Measurements from ENCODE around the gene EPO.

EPO gene

GRCh38 chr7:100720279-100720670 lies at the start of gene EPO:
EPO (plus strand) TSS chr7:100720468; CDS start chr7:100720981, 513 bp downstream.
- DNase-seq: no peak

DNA sequence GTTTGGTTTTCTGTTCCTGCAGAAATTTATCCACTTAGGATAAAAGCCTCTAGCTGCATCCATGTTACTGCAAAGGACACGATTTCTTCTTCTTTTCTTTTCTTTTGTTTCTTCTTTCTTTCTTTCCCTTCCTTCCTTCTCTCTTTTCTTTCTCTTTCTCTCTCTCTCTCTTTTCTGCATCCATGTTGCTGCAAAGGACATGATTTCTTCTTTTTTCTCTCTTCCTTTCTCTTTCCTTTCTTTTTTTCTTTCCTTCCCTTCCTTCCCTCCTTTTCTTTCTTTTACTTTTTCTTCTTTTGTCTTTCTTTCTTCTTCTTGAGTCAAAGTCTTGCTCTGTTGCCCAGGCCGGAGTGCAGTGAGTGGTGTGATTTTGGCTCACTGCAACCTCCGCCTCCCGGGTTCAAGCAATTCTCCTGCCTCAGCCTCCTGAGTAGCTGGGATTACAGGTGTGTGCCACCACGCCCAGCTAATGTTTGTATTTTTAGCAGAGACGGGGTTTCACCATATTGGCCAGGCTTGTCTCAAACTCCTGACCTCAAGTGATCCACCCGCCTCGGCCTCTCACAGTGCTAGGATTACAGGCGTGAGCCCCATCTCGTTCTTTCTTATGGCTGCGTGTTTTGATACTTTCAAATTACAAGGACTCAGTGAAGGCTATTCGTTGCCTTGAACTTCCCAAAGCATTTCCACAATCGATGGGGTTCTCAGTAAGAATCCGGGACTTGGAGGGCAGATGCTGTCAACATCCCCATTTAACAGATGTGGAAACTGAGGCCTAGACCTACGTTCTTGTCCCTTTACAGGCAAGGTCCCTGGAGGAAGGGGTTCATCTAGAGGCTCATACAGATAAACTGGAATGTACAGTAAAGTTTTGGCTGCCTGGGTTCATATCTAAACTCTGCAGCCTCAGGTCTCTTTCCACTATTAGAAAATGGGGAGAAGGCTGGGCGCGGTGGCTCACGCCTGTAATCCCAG lies 48.6 kb upstream of the EPO start:
- no peak for DNase-seq

- DNase-seq: peak; percentile 97
Measured at GRCh38 chr7:100673302-100673941, 46.8 kb upstream of the EPO start, which contains the start of gene GNB2. GNB2 (plus strand) TSS chr7:100673740; CDS start chr7:100676266, 2,526 bp downstream.

DNA sequence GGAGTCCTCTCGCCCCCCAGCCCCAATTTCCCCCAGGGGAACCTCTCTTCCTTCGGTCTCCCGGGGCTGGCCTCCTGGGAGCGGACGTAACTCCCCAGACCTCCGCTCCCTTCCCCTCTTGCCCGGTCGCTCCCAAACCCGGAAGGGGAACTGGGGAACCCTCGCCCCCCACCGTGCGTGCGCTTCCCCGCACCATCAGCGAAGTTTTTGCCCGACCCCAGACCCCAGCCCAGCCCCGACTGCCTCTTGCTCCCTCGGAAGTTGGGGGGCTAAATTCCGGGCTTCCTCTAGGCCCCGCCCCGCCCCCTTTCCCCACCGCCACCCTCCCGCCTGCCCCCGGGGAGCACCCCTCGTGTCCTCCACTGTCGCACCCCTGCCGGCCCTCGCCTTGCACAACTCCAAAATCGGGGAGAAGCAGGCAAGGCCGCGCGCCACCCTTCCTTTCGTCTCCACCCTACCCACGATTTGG lies 46.3 kb upstream of the EPO start:
- DNase-seq: peak; percentile 47

GRCh38 chr7:100674411-100675104 lies 45.7 kb upstream of the EPO start:
- no peak for DNase-seq

- peak; percentile 12 for DNase-seq
Measured at GRCh38 chr7:100675105-100675451, 45.2 kb upstream of the EPO start.

DNA sequence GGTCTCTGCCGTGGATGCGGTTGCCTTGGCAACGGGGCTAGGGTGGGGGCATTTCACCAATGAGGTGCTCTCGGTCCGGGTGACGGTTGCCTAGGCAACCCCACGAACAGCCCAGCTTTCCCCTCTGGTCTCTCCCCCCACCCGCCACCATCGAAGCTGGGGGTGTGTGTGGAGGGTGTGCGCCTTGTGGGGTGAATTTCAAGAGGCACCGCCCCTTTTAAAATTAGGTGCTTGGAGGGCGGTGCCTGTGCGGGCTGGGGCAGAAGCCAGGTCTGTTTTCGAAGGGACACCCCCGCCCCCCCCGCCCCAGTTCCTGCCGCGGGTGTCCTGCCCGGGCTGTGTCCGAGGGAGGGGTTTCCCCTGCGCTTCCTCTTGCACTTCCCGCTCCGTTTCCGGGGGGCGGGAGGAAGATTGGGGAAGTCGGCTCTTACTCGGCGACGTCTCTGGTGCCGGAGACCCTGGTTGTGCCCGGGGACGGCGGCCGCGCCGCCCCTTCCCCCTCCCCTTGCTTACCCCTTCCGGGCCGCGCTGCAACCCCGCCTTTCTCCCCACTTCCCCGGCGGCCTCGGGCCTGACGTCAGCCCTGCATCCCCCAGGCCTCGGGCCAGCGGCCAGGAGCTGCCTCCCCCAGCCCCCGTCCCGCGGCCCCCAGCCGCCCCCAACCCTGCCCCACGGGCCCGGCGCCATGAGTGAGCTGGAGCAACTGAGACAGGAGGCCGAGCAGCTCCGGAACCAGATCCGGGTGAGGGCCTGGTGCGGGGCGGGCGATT lies 44.5 kb upstream of the EPO start:
- DNase-seq: peak; percentile 50

GRCh38 chr7:100676501-100677306 lies 43.6 kb upstream of the EPO start:
- no peak for DNase-seq

- no peak for DNase-seq
Measured at GRCh38 chr7:100677308-100678267, 42.7 kb upstream of the EPO start.

- no peak for DNase-seq
Measured at GRCh38 chr7:100678291-100678984, 41.8 kb upstream of the EPO start.

- DNase-seq: no peak
Measured at GRCh38 chr7:100679129-100679926, 40.9 kb upstream of the EPO start.

- DNase-seq: peak; percentile 33
Measured at GRCh38 chr7:100679927-100680575, 40.2 kb upstream of the EPO start.

- no peak for DNase-seq
Measured at GRCh38 chr7:100680576-100681271, 39.5 kb upstream of the EPO start.

GRCh38 chr7:100681491-100682227 lies 38.6 kb upstream of the EPO start:
- no peak for DNase-seq

GRCh38 chr7:100682228-100682741 lies 38.0 kb upstream of the EPO start:
- DNase-seq: no peak

- no peak for DNase-seq
Measured at GRCh38 chr7:100682991-100683658, 37.1 kb upstream of the EPO start.
